OCI-LY1 (cell line): ENCODE data around the gene NUP214.

Source experiments
- CTCF ChIP-seq: fragments of 200-600 bp; sonication (generic), shearing (Covaris generic); IDR thresholded peaks from 2 replicates; pipeline ENCODE4 v1.5.1; 2017; ENCODE audit warnings: mild to moderate bottlenecking, antibody characterized with exemption, low read length, moderate library complexity, mixed read lengths
- EZH2 ChIP-seq: fragments of 200-600 bp; sonication (generic), shearing (Covaris generic); IDR thresholded peaks from 2 replicates; pipeline ENCODE4 v1.8.0; 2017; ENCODE audit warnings: borderline replicate concordance, mixed run types, mild to moderate bottlenecking, antibody characterized with exemption, low read length, moderate library complexity, mixed read lengths

GRCh38 chr9:131253891-131254491, 128.6 kb downstream of the NUP214 start:
- TF ChIP-seq CTCF (no peak), EZH2 (no peak)
